ENCODE data around the gene MRC1.

DNA sequence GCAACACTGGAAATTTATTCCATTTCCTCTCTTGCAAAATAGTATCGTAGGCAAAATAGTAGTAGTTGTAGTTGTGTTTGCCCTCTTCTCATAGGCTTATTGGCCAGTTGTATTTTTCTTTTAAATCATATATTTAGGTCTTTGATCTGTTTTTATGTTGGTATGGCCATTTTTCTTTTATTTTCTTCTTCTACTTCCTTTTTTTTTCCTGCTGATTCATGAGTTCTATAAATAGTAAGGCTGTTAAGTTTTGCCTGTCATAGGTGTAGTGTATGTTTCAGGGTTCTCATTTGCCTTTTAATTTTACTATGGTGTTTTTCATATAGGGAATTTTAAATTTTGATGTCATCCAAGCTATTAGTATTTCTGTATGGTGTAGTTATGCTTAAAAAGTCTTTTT, 25.4 kb upstream of the MRC1 start:
- no peak for TF ChIP-seq EZH2 (IDR thresholded peaks at IDR 0.05; ENCODE audit: low read depth)
- TF ChIP-seq, protein P1, sequence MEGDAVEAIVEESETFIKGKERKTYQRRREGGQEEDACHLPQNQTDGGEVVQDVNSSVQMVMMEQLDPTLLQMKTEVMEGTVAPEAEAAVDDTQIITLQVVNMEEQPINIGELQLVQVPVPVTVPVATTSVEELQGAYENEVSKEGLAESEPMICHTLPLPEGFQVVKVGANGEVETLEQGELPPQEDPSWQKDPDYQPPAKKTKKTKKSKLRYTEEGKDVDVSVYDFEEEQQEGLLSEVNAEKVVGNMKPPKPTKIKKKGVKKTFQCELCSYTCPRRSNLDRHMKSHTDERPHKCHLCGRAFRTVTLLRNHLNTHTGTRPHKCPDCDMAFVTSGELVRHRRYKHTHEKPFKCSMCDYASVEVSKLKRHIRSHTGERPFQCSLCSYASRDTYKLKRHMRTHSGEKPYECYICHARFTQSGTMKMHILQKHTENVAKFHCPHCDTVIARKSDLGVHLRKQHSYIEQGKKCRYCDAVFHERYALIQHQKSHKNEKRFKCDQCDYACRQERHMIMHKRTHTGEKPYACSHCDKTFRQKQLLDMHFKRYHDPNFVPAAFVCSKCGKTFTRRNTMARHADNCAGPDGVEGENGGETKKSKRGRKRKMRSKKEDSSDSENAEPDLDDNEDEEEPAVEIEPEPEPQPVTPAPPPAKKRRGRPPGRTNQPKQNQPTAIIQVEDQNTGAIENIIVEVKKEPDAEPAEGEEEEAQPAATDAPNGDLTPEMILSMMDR (conservative IDR thresholded peaks at IDR 0.05) = no peak
